Stimulated activated naive CD4-positive, alpha-beta T cell treated with Interleukin-2 at 50 U/mL for 16 hours (primary cell): ENCODE data around the gene SYMPK.

Experiments used
- DNase-seq: peaks from one replicate; lab custom pipeline; 2025; lab: John Stamatoyannopoulos, UW

SYMPK gene

GRCh38 chr19:45825263-45825605 is 37.7 kb downstream of the SYMPK start:
- DNase-seq = no peak

- DNase-seq = no peak
Measured at GRCh38 chr19:45824531-45825262, 38.2 kb downstream of the SYMPK start.

- DNase-seq = no peak
Measured at GRCh38 chr19:45824041-45824471, 38.9 kb downstream of the SYMPK start.

- DNase-seq = no peak
Measured at GRCh38 chr19:45823182-45823581, 39.8 kb downstream of the SYMPK start.

GRCh38 chr19:45822716-45823115 is 40.2 kb downstream of the SYMPK start:
- DNase-seq = no peak

- no peak for DNase-seq
Measured at GRCh38 chr19:45821570-45821969, 41.4 kb downstream of the SYMPK start.

- no peak for DNase-seq
Measured at GRCh38 chr19:45821103-45821521, 41.8 kb downstream of the SYMPK start.

- DNase-seq = no peak
Measured at GRCh38 chr19:45820413-45821102, 42.4 kb downstream of the SYMPK start.

GRCh38 chr19:45819769-45820168 is 43.2 kb downstream of the SYMPK start:
- no peak for DNase-seq

GRCh38 chr19:45817725-45818301 is 45.1 kb downstream of the SYMPK start:
- no peak for DNase-seq

GRCh38 chr19:45817010-45817724 is 45.8 kb downstream of the SYMPK start:
- peak; percentile 95 for DNase-seq

GRCh38 chr19:45816236-45817009 is 46.5 kb downstream of the SYMPK start:
- no peak for DNase-seq

- DNase-seq = no peak
Measured at GRCh38 chr19:45815481-45816216, 47.3 kb downstream of the SYMPK start.

- DNase-seq = no peak
Measured at GRCh38 chr19:45814851-45815480, 48.0 kb downstream of the SYMPK start, which contains the start of gene RSPH6A. Gene RSPH6A (minus strand): TSS chr19:45815308. CDS start chr19:45815176, 132 bp downstream.

- DNase-seq = no peak
Measured at GRCh38 chr19:45814166-45814780, 48.7 kb downstream of the SYMPK start.

GRCh38 chr19:45812297-45812696 is 50.6 kb downstream of the SYMPK start:
- DNase-seq = no peak

GRCh38 chr19:45809643-45810159 is 53.2 kb downstream of the SYMPK start:
- DNase-seq = no peak

- DNase-seq = no peak
Measured at GRCh38 chr19:45805719-45806118, 57.2 kb downstream of the SYMPK start.

- no peak for DNase-seq
Measured at GRCh38 chr19:45804959-45805230, 58.1 kb downstream of the SYMPK start.
